Inflammatory macrophage (primary cell): Measurements from ENCODE around the gene OSBPL6.

Experiments used
- DNase-seq, 2 donors: peaks; one replicate each; pipeline ENCODE4 v3.0.0-alpha.2; 2020 to 2022

The OSBPL6 gene

GRCh38 chr2:178275600-178275999, 81.3 kb downstream of the OSBPL6 start:
- DNase-seq = peak; percentile 65 to 82

DNA sequence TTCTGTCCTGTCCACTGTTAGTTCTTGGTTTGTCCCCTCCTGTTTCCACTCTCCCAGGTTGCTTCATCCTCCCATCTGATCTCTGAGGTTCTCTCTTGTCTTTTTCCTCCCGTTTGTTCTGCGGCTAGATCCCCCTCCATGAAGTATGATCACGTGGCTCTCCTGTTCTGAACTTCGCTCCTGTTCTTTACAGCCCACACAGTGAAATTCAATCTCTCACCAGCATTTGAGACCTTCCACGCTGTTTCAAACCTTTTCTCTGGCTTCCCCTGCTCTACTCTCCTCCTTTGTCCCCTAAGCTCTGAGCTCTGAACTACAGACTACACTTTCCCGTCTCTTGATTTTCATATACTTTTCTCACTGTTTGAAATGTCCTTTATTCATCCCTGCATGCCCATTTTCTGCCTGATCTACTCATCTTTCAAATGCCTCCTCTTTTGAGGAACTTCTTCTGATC, 83.5 kb downstream of the OSBPL6 start:
- no peak for DNase-seq

DNA sequence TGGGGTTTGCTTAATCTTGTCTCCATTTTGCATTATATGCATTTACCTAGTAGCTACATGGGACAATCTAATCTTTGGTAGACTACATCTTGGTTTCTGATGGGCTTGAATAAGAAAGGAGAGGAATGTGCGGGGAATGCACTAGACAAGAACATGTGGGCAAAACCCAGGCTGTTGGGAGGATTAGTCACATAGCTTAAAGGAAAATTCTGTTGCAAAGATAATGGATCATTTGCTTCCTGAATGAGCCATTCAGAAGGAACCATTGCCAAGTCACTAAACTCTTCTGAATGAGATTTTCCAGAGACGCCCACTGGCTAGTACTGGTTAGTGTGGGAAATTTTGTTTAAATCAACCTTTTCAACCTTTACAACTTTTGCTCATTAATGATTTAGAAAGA, 84.8 kb downstream of the OSBPL6 start:
- DNase-seq = no peak

DNA sequence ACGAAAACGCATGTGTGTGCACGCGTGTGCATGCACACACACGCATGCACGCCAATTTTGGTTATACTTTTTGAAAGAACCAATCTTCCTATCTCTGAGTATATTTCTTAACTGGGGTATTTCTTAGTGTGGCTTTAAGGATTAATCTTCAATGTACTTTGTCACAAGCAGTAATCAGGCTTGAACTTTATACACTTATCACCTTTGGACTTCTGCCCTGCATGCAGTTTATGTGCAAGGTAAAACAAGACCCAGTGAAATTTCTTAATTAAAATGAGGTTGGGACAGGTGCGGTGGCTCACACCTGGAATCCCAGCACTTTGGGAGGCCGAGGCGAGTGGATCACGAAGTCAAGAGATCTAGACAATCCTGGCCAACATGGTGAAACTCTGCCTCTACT, 85.3 kb downstream of the OSBPL6 start:
- no peak for DNase-seq

GRCh38 chr2:178280244-178280852, 86.0 kb downstream of the OSBPL6 start:
- peak; percentile 71 to 77 for DNase-seq

DNA sequence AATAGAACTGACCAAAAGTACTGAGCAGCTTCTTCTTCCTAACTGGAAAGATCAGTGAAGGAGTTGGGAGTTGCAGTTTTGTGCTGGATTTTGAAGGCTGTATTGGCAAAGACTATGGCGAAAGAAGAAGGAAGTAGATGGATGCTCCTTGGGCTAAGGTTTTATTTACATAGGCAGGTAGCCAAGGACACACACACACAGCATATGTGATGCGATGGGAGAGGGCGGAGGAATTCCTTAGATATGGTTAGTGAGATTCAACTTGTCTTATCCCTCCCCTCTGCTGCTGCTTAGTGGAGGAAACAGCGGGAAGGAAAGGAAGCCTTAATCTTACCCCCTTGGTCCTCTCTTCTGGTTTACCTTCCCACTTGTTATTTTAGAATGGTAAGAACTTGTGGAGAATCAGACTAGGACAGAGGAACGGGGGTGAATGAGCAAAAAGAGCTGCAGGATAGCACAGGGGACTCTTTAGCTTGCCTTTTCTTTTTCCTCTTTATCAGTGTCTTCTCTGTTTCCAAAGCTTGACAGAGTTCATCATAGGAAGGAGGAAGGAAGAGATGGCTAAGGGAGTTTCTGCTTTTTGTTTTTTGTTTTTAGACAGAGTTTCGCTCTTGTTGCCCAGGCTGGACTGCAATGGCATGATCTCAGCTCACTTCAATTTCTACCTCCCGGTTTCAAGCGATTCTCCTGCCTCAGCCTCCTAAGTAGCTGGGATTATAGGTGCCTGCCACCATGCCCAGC, 87.9 kb downstream of the OSBPL6 start:
- DNase-seq = peak in 1 of 2 donors; percentile 35

- DNase-seq = no peak
Observed at GRCh38 chr2:178283341-178283918, 89.1 kb downstream of the OSBPL6 start.

GRCh38 chr2:178284613-178285286, 90.4 kb downstream of the OSBPL6 start:
- no peak for DNase-seq

DNA sequence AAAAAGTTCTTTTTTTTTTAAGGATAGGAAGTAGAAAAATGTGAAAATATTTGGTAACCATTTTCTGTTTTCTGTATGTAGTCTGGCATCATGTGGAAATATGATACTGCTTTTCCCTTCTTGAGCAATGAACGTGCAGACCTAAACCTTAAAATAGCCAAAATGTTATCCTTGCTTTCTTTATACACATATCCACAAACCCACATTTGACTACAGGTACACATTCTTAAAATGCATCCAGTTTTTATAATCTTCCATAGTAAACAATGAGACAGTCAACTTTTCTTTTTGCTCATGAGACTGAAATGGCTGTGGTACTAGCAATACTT, 90.9 kb downstream of the OSBPL6 start:
- DNase-seq = no peak

GRCh38 chr2:178286636-178287035, 92.3 kb downstream of the OSBPL6 start:
- no peak for DNase-seq

DNA sequence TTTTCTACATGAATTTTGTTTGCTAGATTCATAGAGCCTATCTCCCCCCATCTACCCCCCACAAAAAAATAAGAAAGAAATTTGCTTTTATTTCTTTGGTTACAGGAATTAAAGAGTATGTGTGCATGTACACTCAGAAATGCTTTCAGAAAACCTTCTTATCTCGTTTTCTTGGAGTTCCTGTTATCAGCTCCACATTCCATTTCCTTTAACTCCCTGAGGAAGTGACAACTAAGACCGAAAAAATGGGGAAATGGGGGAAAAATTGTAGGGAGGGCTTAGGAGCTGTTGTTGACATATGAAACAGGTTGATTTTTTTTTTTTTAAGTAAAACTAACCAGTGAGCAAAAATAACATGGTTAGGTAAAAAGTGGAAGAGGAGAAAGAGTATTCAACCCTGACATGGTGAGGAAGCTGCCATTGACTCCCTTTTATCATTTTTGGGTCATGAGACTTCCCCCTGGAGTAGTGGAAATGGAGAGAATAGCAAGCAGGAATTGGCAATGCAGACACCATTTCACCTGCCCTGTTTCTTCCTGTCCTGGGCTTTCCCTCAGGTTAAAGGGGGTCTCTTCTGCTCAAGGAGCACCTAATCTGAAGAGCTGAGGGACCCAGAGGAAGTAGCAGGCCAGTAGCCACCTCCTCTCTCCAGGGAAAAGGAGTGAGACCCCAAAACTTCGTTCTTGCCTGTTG, 93.5 kb downstream of the OSBPL6 start:
- no peak for DNase-seq

GRCh38 chr2:178291703-178292102, 97.4 kb downstream of the OSBPL6 start:
- no peak for DNase-seq

GRCh38 chr2:178292586-178292985, 98.3 kb downstream of the OSBPL6 start:
- DNase-seq = no peak

- DNase-seq = no peak
Observed at GRCh38 chr2:178295115-178295514, 100.8 kb downstream of the OSBPL6 start.

- DNase-seq = no peak
Observed at GRCh38 chr2:178295906-178296305, 101.6 kb downstream of the OSBPL6 start.

DNA sequence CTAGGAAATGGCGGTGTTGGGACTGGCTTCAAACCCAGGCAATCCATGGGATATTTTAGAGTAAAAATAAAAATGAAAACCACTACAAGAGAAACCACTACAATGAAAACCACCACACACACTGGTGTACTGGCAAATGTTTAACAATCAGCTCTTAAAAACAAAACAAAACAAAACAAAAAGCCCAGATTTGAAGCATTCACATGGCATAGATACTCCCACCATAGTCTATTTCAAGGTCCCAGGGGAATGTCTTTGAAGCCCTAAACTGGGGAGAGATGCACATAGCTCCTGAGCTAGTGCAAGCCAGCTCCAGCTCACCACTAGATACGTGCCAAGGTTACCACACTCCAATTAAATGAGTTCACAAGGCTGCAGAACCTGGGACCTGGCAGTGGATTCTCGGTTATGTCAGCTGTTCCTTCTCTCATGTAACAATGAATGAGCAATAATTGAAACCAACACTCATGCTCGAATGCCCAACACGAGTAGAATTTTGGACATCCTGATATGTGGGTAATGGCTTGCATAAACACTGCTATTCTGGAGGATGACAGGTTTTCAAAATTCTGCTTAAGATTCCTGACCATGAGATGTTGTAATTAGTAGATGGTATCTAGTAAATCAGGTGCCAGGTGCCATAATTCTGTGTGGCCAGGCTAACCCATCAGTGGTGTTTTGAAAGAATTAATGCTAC, 102.2 kb downstream of the OSBPL6 start:
- DNase-seq = no peak

DNA sequence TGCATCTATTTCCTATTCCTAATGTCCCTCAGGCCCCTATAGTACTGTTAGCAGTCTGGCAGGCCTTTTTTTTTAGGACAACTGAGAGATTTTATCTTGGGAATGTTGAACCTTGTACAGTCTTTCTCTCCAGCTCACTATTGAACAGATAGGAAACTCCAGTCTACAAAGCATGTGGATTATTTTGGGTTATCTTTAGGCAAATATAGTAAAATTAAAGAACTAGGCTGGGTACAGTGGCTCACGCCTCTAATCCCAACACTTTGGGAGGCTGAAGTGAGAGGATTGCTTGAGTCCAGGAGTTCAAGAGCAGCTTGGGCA, 102.7 kb downstream of the OSBPL6 start:
- DNase-seq = no peak

DNA sequence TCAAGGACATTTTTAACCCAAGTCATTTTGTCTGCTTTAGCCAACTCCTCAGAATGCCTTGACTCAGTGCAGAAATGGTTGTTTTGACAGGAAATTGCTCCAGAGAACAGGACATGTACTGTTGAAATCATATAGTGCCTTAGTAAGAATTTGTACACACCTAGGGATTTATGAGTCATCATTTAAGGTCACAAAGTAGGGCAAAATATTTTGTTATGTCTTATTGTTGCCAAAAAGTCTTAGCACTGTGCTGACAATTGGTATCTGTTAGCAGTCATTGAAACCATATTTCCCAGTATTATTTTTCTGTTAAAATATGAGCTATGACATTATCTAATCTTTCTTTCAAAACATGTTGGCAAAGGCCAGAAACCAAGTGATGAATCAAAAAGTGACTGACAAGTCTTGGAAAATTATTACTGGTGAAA, 104.5 kb downstream of the OSBPL6 start:
- no peak for DNase-seq

DNA sequence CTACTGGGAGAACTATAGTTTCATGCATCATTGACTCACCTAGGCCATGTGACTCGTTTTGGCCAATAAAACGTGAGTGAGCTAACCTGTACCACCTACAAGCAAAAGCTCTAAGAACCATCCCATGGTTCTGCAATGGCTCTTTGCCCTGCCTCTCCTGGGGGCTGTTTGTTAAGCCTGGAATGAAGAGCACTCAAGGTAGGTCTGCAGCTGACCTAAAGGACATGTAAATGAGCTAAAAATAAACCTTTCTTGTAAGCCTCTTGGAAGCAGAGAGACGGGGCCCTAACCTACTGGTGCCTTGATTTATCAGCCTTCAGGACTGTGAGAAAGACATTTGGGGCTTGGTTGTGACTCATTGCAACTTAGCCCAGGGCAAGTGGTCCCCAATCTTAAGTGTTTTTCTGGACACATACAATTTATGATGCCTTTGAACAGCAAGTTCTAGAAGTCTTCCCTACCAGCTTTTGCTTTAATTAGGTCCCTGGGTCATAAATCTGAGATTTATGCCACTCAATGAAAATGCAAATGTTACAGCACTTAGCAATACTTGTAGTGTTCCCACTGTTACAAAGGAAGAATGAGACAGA, 107.4 kb downstream of the OSBPL6 start:
- DNase-seq = no peak

DNA sequence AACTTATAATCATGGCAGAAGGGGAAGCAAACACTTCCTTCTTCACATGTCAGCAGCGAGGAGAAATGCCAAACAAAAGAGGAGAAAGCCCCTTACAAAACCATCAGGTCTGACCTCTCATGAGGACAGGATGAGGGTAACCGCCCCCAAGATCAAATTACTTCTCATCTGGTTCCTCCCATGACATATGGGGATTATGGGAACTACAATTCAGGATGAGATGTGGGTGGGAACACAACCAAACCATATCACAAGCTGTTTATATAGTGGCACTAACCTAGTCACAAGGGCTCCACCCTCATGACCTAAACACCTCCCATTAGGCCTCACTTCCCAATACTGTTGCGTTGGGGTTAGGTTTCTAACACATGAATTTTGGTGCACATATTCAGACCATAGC, 110.0 kb downstream of the OSBPL6 start:
- peak; percentile 67 for DNase-seq

GRCh38 chr2:178306352-178307073, 112.2 kb downstream of the OSBPL6 start:
- DNase-seq = peak in 1 of 2 donors; percentile 36
